LNCaP clone FGC (cell line): ENCODE data around the gene USP27X.

Source experiments
- DNase-seq: peaks from one replicate; pipeline ENCODE4 v3.0.0-alpha.2; 2011; ENCODE audit warnings: low read depth
- H3K4me3 ChIP-seq: 2 replicates; pipeline ENCODE4 v1.5.1; 2011; ENCODE audit warnings: mild to moderate bottlenecking, low read depth, low read length, control low read depth
- TF ChIP-seq, protein P1 (sequence below): IDR thresholded peaks from 2 replicates; pipeline ENCODE4 v1.5.1; 2012; ENCODE audit warnings: mild to moderate bottlenecking; ENCODE audit not compliant: control insufficient read depth, insufficient read depth; ENCODE audit errors: extremely low read depth

USP27X gene

GRCh38 chrX:49912086-49912485 lies 32.8 kb downstream of the USP27X start:
- H3K4me3 ChIP-seq, result no peak overlapping the region
- TF ChIP-seq, protein P1, sequence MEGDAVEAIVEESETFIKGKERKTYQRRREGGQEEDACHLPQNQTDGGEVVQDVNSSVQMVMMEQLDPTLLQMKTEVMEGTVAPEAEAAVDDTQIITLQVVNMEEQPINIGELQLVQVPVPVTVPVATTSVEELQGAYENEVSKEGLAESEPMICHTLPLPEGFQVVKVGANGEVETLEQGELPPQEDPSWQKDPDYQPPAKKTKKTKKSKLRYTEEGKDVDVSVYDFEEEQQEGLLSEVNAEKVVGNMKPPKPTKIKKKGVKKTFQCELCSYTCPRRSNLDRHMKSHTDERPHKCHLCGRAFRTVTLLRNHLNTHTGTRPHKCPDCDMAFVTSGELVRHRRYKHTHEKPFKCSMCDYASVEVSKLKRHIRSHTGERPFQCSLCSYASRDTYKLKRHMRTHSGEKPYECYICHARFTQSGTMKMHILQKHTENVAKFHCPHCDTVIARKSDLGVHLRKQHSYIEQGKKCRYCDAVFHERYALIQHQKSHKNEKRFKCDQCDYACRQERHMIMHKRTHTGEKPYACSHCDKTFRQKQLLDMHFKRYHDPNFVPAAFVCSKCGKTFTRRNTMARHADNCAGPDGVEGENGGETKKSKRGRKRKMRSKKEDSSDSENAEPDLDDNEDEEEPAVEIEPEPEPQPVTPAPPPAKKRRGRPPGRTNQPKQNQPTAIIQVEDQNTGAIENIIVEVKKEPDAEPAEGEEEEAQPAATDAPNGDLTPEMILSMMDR, result no peak
- DNase-seq, result no peak

DNA sequence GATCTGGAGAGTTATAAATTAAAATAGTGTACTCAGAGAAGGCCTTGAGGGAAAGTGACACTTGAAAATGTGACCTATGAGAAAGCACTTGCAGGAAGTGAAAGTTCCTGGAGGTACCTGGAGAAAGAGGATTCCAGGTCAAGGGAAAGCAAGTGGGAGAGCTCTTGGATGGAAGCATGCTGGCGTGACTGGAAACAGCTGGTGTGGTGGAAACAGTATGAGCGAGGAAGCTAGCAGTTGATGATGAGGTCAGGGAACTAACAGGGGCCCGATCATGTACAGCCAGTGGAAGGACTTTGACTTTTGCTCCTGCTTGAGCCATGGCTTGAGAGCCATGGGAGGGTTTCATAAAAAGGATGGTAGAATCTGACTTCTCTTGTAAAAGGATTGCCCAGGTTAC lies 33.6 kb downstream of the USP27X start:
- no peak overlapping the region for H3K4me3 ChIP-seq
- TF ChIP-seq, protein P1, result no peak
- no peak for DNase-seq

- TF ChIP-seq, protein P1, result peak; percentile 71
- no peak for DNase-seq
- no peak overlapping the region for H3K4me3 ChIP-seq
These were observed 36.3 kb downstream of the USP27X start for GRCh38 chrX:49915361-49916222.

- no peak for DNase-seq
- H3K4me3 ChIP-seq, result no peak overlapping the region
- TF ChIP-seq, protein P1, result peak; percentile 64
These were observed 40.3 kb downstream of the USP27X start for GRCh38 chrX:49919617-49920016.

GRCh38 chrX:49921109-49921508 lies 41.8 kb downstream of the USP27X start:
- TF ChIP-seq, protein P1, result no peak
- no peak overlapping the region for H3K4me3 ChIP-seq
- no peak for DNase-seq

DNA sequence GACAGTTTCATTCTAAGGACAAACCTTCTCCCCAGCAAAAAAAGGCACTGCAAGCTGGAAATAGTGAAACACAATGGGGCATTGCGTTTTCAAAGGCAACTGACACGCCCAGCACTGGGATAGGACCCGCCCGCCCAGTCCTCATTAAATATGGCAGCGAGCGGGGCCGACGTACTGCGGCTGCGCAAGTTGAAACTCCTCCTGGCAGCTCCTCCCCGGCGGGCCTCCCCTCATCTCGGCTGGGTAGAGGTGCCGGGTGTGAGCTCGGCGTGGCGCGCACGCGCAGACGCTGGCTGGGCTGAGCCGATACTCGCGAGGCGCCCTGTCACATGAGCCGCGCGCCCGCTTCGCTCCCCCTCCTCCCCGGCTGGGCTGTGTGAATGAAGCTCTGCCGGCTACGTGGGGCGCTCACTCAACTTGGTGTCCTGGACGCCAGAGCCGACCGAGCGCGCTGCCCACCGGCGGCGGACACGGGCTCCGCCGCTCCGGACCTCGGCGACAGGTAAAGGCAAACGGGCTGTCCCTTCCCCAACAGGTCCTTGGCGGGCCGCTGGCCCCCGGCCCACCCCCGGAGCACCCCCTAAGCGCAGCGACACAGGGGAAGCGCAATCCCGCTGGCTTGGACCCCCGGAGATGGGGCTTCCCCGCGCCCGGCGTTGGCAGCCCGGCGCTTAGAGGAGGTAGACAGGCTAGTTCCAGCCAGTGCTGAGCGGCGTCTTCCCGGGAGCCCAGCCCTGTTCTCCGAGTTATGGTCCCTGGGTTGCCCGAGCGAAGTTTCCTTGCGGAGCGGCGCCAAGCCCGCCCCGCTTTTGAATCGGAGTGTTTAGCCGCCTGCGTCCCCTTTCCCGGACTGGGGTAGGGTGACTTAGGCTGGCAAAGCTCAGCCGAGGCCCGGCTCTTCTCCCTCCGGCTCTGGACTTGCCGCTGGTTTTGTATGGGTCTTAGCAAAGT lies 43.3 kb downstream of the USP27X start, which contains the start of gene CLCN5:
CLCN5 (plus strand) TSS at position 306 of the 951 bp plus-strand sequence. CDS start 2,703 bp downstream, outside the sequence.
- H3K4me3 ChIP-seq, result peak within 1 kb of the TSS; percentile 67
- peak; percentile 70 for DNase-seq
- TF ChIP-seq, protein P1, result no peak
